Measurements from ENCODE around the gene DCTD. TPM values are rescaled to one million over a fixed set of nuclear protein-coding genes. Genes with fewer than 3 reads are reported as not detected.

DCTD gene
- total RNA-seq, 1 experiment from 2014 or later: 168 TPM

- POLR2A ChIA-PET: interaction anchor here (0.7 to 1.2 kb wide), 2 partner anchors 13 to 115 kb away, joined by 3 read pairs; no protein-coding TSS in a partner anchor
- no peaks in the 10 kb centered on the region for H3K9me3 Mint-ChIP-seq (ENCODE audit: unreplicated experiment)
- no TSS peak for BruUV-seq (replicated peaks)
- no peak for DNase-seq (ENCODE audit: unreplicated experiment)
- no peaks in the 10 kb centered on the region for H3K27me3 Mint-ChIP-seq (ENCODE audit: insufficient read depth, unreplicated experiment)
- TF ChIP-seq CTCF (IDR thresholded peaks at IDR 0.05; ENCODE audit: unreplicated experiment): no peak
- H3K36me3 Mint-ChIP-seq (ENCODE audit: insufficient read depth, unreplicated experiment): peaks cover 96% of the 10 kb centered on the region
- H3K4me1 Mint-ChIP-seq (ENCODE audit: insufficient read depth, unreplicated experiment): no peaks in the 10 kb centered on the region
- CTCF ChIA-PET: interaction anchor here (0.6 to 1.3 kb wide), 5 partner anchors 27 to 367 kb away, joined by 3 to 4 read pairs (median 3); no protein-coding TSS in a partner anchor
- intact Hi-C loops (cut with micrococcal nuclease): no loop called here
- H3K4me3 Mint-ChIP-seq (ENCODE audit: unreplicated experiment): no peak overlapping the region
- no peak overlapping the region for H3K27ac Mint-ChIP-seq (ENCODE audit: low read depth, unreplicated experiment)
Observed at GRCh38 chr4:182894681-182895275, 22.4 kb downstream of the DCTD start.

- Mint-ChIP-seq H3K27me3 (ENCODE audit: insufficient read depth, unreplicated experiment) (no peaks in the 10 kb centered on the region), H3K4me1 (ENCODE audit: insufficient read depth, unreplicated experiment) (no peaks in the 10 kb centered on the region), H3K36me3 (ENCODE audit: insufficient read depth, unreplicated experiment) (peaks cover 96% of the 10 kb centered on the region), H3K27ac (ENCODE audit: low read depth, unreplicated experiment) (no peak overlapping the region), H3K4me3 (ENCODE audit: unreplicated experiment) (no peak overlapping the region), H3K9me3 (ENCODE audit: unreplicated experiment) (no peaks in the 10 kb centered on the region)
- no peak for TF ChIP-seq CTCF (IDR thresholded peaks at IDR 0.05; ENCODE audit: unreplicated experiment)
- intact Hi-C loops (cut with micrococcal nuclease): no loop called here
- ChIA-PET POLR2A (interaction anchor here (0.7 to 1.0 kb wide), 2 partner anchors 47 to 116 kb away, joined by 3 read pairs; no protein-coding TSS in a partner anchor), CTCF (interaction anchor here (1.2 to 1.3 kb wide), 3 partner anchors 31 to 356 kb away, joined by 3 to 4 read pairs (median 3); no protein-coding TSS in a partner anchor)
- BruUV-seq (replicated peaks): no TSS peak
- DNase-seq (ENCODE audit: unreplicated experiment): no peak
Observed at GRCh38 chr4:182893474-182894080, 23.6 kb downstream of the DCTD start.

GRCh38 chr4:182893047-182893446 is 24.1 kb downstream of the DCTD start:
- DNase-seq (ENCODE audit: unreplicated experiment): no peak
- Mint-ChIP-seq H3K9me3 (ENCODE audit: unreplicated experiment) (no peaks in the 10 kb centered on the region), H3K27ac (ENCODE audit: low read depth, unreplicated experiment) (no peak overlapping the region), H3K36me3 (ENCODE audit: insufficient read depth, unreplicated experiment) (peaks cover 97% of the 10 kb centered on the region), H3K4me1 (ENCODE audit: insufficient read depth, unreplicated experiment) (no peaks in the 10 kb centered on the region), H3K27me3 (ENCODE audit: insufficient read depth, unreplicated experiment) (no peaks in the 10 kb centered on the region), H3K4me3 (ENCODE audit: unreplicated experiment) (no peak overlapping the region)
- ChIA-PET CTCF (no interaction called here), POLR2A (interaction anchor here (1.0 kb wide), 1 partner anchor 47 kb away, joined by 3 read pairs; no protein-coding TSS in a partner anchor)
- intact Hi-C loops (cut with micrococcal nuclease): no loop called here
- TF ChIP-seq CTCF (IDR thresholded peaks at IDR 0.05; ENCODE audit: unreplicated experiment): no peak
- BruUV-seq (replicated peaks): no TSS peak

- CTCF ChIA-PET: no interaction called here
- Mint-ChIP-seq H3K27ac (ENCODE audit: low read depth, unreplicated experiment) (no peak overlapping the region), H3K9me3 (ENCODE audit: unreplicated experiment) (no peaks in the 10 kb centered on the region), H3K4me1 (ENCODE audit: insufficient read depth, unreplicated experiment) (no peaks in the 10 kb centered on the region), H3K4me3 (ENCODE audit: unreplicated experiment) (no peak overlapping the region), H3K27me3 (ENCODE audit: insufficient read depth, unreplicated experiment) (no peaks in the 10 kb centered on the region), H3K36me3 (ENCODE audit: insufficient read depth, unreplicated experiment) (peaks cover 92% of the 10 kb centered on the region)
- no peak for DNase-seq (ENCODE audit: unreplicated experiment)
- POLR2A ChIA-PET: no interaction called here
- intact Hi-C loops (cut with micrococcal nuclease): no loop called here
- TF ChIP-seq CTCF (IDR thresholded peaks at IDR 0.05; ENCODE audit: unreplicated experiment): no peak
- TSS peak; percentile 57 for BruUV-seq (replicated peaks)
Observed at GRCh38 chr4:182890202-182890601, 27.0 kb downstream of the DCTD start.

Data from MCF 10A (cell line).